Ascending aorta (tissue), 2 donors: ENCODE measurements around the gene CDK18. TPM values are rescaled to one million over a fixed set of nuclear protein-coding genes. Genes with fewer than 3 reads are reported as not detected.

Experiments used
- DNase-seq, 2 donors: peaks; one replicate each; pipeline ENCODE4 v3.0.0-alpha.2; 2019; ENCODE audit warnings: low spot score in 2 of 2
- H3K27ac ChIP-seq, 2 donors: fragments of 200-600 bp; sonication (generic); one replicate each; pipeline ENCODE4 v1.5.1; 2016 to 2017; ENCODE audit warnings: mild to moderate bottlenecking in 1 of 2
- H3K27me3 ChIP-seq: fragments of 200-600 bp; sonication (generic); one replicate; pipeline ENCODE4 v1.5.1; 2017
- H3K36me3 ChIP-seq, 2 donors: fragments of 200-600 bp; sonication (generic); one replicate each; pipeline ENCODE4 v1.5.1; 2016
- H3K4me1 ChIP-seq, 2 donors: fragments of 200-600 bp; sonication (generic); one replicate each; pipeline ENCODE4 v1.5.1; 2016 to 2017; ENCODE audit warnings: mild to moderate bottlenecking in 1 of 2
- H3K4me3 ChIP-seq, 2 donors: fragments of 200-600 bp; sonication (generic); one replicate each; pipeline ENCODE4 v1.5.1; 2016 to 2017; ENCODE audit warnings: mild to moderate bottlenecking in 1 of 2
- H3K9me3 ChIP-seq, 2 donors: fragments of 200-600 bp; sonication (generic); one replicate each; pipeline ENCODE4 v1.5.1; 2016
- CTCF ChIP-seq, 3 experiments: fragments of 200-600 bp in 2 of 3; fragments of 450-650 bp in 1 of 3; sonication (generic) in 2 of 3; IDR thresholded peaks; one replicate each; pipeline ENCODE4 v1.5.1; 2016 to 2019; ENCODE audit warnings: antibody characterized with exemption in 3 of 3, mild to moderate bottlenecking in 1 of 3, moderate library complexity in 1 of 3
- intact Hi-C: fragments of 100-400 bp; cut with DNase I; formaldehyde crosslinking; loops from one replicate; pipeline ENCODE4 v1.15.1; 2023
- total RNA-seq: library from RNA; depleted of rRNA; stranded (reverse); fragments of >200 nt; gene quantifications from one replicate; pipeline ENCODE4 v1.1.0, GENCODE V29; 2016

The CDK18 gene
- total RNA-seq, 1 donor from 2014 or later: 70.0 TPM

- Histone ChIP-seq H3K27ac (no peak overlapping the region), H3K4me3 (no peak overlapping the region), H3K27me3 (no peaks in the 10 kb centered on the region), H3K4me1 (no peaks in the 10 kb centered on the region), H3K9me3 (no peaks in the 10 kb centered on the region), H3K36me3 (no peaks in the 10 kb centered on the region)
- no peak for DNase-seq
- intact Hi-C loops: no loop called here
- no peak for TF ChIP-seq CTCF (IDR thresholded peaks at IDR 0.05)
Measured at GRCh38 chr1:205577874-205578658, 73.6 kb downstream of the CDK18 start.

GRCh38 chr1:205578780-205579571 lies 74.5 kb downstream of the CDK18 start:
- Histone ChIP-seq H3K27ac (no peak overlapping the region), H3K4me1 (no peaks in the 10 kb centered on the region), H3K4me3 (no peak overlapping the region), H3K36me3 (no peaks in the 10 kb centered on the region), H3K9me3 (no peaks in the 10 kb centered on the region), H3K27me3 (no peaks in the 10 kb centered on the region)
- intact Hi-C loops: no loop called here
- peak in 1 of 2 donors; percentile 18 for DNase-seq
- TF ChIP-seq CTCF (IDR thresholded peaks at IDR 0.05): no peak

GRCh38 chr1:205579711-205580110 lies 75.2 kb downstream of the CDK18 start:
- intact Hi-C loops: no loop called here
- Histone ChIP-seq H3K4me3 (no peak overlapping the region), H3K27ac (no peak overlapping the region), H3K27me3 (no peaks in the 10 kb centered on the region), H3K9me3 (no peaks in the 10 kb centered on the region), H3K36me3 (no peaks in the 10 kb centered on the region), H3K4me1 (no peaks in the 10 kb centered on the region)
- peak in 1 of 2 donors; percentile 56 for DNase-seq
- TF ChIP-seq CTCF (IDR thresholded peaks at IDR 0.05): no peak

DNA sequence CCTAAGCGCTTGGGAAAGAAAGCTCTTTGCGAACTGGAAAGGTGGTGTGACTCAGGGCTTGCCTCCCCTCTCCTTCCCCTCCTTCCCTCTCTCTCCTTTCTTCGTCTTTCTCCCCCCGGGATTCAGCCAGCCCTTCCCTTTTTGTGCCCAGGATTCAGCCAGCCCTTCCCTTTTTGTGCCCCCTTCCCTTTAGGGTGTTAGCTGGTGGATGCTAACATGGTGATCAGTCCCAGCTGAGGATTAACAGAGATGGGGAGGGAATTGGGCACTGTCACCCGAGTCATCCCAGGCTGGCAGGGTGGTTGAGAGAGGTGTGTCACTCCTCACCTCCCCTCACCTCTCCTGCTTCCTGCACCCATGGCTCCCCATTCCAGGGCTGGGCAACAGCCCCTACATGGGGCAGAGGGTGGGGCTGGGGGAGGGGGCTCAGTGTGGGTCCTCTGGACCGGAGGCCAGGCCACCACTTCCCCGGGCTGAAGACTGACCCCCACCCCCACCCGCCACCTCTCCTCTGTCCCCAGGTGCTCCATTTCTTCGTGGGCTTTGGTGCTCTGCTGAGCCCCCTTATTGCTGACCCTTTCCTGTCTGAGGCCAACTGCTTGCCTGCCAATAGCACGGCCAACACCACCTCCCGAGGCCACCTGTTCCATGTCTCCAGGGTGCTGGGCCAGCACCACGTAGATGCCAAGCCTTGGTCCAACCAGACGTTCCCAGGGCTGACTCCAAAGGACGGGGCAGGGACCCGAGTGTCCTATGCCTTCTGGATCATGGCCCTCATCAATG lies 75.9 kb downstream of the CDK18 start:
- H3K36me3 ChIP-seq: no peaks in the 10 kb centered on the region
- H3K4me1 ChIP-seq: no peaks in the 10 kb centered on the region
- intact Hi-C loops: no loop called here
- no peak overlapping the region for H3K27ac ChIP-seq
- no peaks in the 10 kb centered on the region for H3K9me3 ChIP-seq
- H3K4me3 ChIP-seq: no peak overlapping the region
- TF ChIP-seq CTCF (IDR thresholded peaks at IDR 0.05): no peak
- no peak for DNase-seq
- no peaks in the 10 kb centered on the region for H3K27me3 ChIP-seq

- no peak overlapping the region for H3K27ac ChIP-seq
- H3K27me3 ChIP-seq: no peaks in the 10 kb centered on the region
- H3K4me1 ChIP-seq: no peaks in the 10 kb centered on the region
- no peak overlapping the region for H3K4me3 ChIP-seq
- no peaks in the 10 kb centered on the region for H3K9me3 ChIP-seq
- intact Hi-C loops: no loop called here
- TF ChIP-seq CTCF (IDR thresholded peaks at IDR 0.05): no peak
- DNase-seq: no peak
- H3K36me3 ChIP-seq: no peaks in the 10 kb centered on the region
Measured at GRCh38 chr1:205580923-205581180, 76.4 kb downstream of the CDK18 start.
